ENCODE results near the gene IL1A. TPM values are rescaled to one million over a fixed set of nuclear protein-coding genes. Genes with fewer than 3 reads are reported as not detected.

The IL1A gene
- total and polyA plus RNA-seq, 2 donors (not counting 3 experiments of a cell fraction or from before 2014, with no cell fraction given): 0.29 to 1.4 TPM

DNA sequence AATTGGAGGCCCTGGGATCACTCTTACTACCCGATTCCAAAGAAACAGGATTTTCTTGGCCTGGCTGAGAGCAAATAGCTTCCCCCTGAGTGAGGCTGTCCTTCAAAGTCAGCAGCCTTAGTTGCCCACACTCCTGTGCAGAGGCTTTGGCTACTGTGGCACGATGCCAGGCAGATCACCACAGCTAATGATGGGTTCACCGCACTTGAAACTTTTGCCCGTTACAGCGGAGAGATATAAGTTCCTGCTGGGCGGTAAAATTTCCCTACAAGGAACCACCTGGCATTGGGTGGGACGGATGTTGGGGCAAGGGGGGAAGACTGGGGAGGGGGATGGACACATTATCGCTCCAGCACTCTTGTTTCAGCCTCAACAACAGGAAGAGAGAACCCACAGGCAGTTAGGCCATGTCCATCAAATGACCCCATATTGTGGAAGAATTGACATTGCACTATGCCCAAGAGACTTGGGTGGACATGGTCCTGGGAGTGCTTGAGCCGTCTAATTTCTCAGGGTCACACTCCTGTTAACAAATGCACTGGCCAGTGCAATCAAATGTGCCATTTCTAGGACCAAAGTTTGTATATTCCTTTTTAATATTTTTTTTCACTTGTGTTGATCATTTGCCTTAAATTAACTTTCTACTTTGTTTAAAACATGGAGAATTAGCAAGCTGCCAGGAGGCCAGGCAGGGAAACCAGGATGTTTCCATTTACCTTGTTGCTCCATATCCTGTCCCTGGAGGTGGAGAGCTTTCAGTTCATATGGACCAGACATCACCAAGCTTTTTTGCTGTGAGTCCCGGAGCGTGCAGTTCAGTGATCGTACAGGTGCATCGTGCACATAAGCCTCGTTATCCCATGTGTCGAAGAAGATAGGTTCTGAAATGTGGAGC lies 47.9 kb upstream of the IL1A start:
- TF ChIP-seq MAX (IDR thresholded peaks at IDR 0.05; ENCODE audit: insufficient read depth, insufficient read length): no peak
- no peak for TF ChIP-seq POLR2AphosphoS5 (IDR thresholded peaks at IDR 0.05; ENCODE audit: insufficient read depth, low read depth, low read length)
- no peak for TF ChIP-seq GATA2 (IDR thresholded peaks at IDR 0.05; ENCODE audit: insufficient read depth, insufficient read length, low read depth, low read length)
- Histone ChIP-seq H3K36me3 (ENCODE audit: control insufficient read depth in 2 of 2, extremely low read depth in 1 of 2, insufficient read depth in 2 of 2, low read length in 2 of 2) (no peaks in the 10 kb centered on the region), H3K9me1 (replicated peaks; ENCODE audit: control insufficient read depth, extremely low read depth, insufficient read depth, low read length) (no peaks in the 10 kb centered on the region), H3K79me2 (ENCODE audit: control insufficient read depth, insufficient read depth, low read length) (no peaks in the 10 kb centered on the region), H3K4me2 (ENCODE audit: insufficient read depth, low read length) (peak overlapping the region; percentile 37), H3K4me1 (ENCODE audit: control insufficient read depth, extremely low read depth, insufficient read depth, low read length) (peaks cover 19% of the 10 kb centered on the region), H3K27me3 (ENCODE audit: control insufficient read depth in 2 of 2, insufficient read depth in 2 of 2, low read length in 2 of 2) (peaks cover 0 to 2% of the 10 kb centered on the region in 2 experiments), H3K4me3 (replicated peaks in 1 of 3; ENCODE audit: insufficient read depth in 1 of 3, low read depth in 1 of 3, low read length in 3 of 3) (no peak overlapping the region), H3K27ac (ENCODE audit: insufficient read depth, low read depth, low read length) (peak overlapping the region; percentile 38), H2AFZ (ENCODE audit: low read depth, low read length) (peak overlapping the region; percentile 43), H3K9me3 (replicated peaks; ENCODE audit: control insufficient read depth, insufficient read depth, low read length) (no peaks in the 10 kb centered on the region), H3K9ac (replicated peaks; ENCODE audit: extremely low read depth, insufficient read depth, low read length) (no peak overlapping the region), H4K20me1 (replicated peaks; ENCODE audit: control insufficient read depth, extremely low read depth, insufficient read depth, low read length) (no peaks in the 10 kb centered on the region)
- FAIRE-seq (no peak), DNase-seq (ENCODE audit: low read depth, low spot score) (peak; percentile 14)
- ChIA-PET CTCF (interaction anchor here (2.4 kb wide), 1 partner anchor 53 kb away, joined by 11 read pairs; no protein-coding TSS in a partner anchor), POLR2A (no interaction called here)
- no TSS peak for BruUV-seq (replicated peaks)
- intact Hi-C loops (cut with micrococcal nuclease): loop anchor here (1.0 to 5.0 kb wide), 4 partner anchors 20 to 70 kb away; partner anchors contain the start of gene CKAP2L
- dilution Hi-C loops (cut with MboI; ENCODE audit: extremely low pct_ligation_motif_present, low sequenced_read_pairs): no loop called here

DNA sequence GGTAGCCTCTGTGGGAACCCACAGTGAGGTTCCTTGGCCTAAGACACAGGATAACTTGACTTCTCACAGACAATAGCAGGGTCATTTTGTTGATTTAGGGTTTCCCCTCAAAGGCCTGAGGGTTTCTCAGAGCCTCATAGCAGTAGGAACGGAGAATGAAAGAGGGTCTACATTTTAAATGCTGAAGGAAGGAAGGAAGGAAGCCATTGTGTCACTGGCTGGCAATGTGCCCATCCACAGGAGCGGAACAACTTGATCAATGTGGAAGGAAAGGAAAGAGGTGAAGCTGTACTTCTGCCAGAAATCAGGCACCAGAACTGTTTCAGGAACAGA lies 47.2 kb upstream of the IL1A start:
- no peaks in the 10 kb centered on the region for H3K79me2 ChIP-seq (ENCODE audit: control insufficient read depth, insufficient read depth, low read length)
- peak overlapping the region; percentile 43 for H2AFZ ChIP-seq (ENCODE audit: low read depth, low read length)
- H3K9me1 ChIP-seq (replicated peaks; ENCODE audit: control insufficient read depth, extremely low read depth, insufficient read depth, low read length): no peaks in the 10 kb centered on the region
- H4K20me1 ChIP-seq (replicated peaks; ENCODE audit: control insufficient read depth, extremely low read depth, insufficient read depth, low read length): no peaks in the 10 kb centered on the region
- DNase-seq (ENCODE audit: low read depth, low spot score) (peak; percentile 51), FAIRE-seq (peak; percentile 76)
- no TSS peak for BruUV-seq (replicated peaks)
- peak overlapping the region; percentile 38 for H3K27ac ChIP-seq (ENCODE audit: insufficient read depth, low read depth, low read length)
- CTCF ChIA-PET: interaction anchor here (2.4 kb wide), 1 partner anchor 54 kb away, joined by 11 read pairs; no protein-coding TSS in a partner anchor
- no peaks in the 10 kb centered on the region for H3K9me3 ChIP-seq (replicated peaks; ENCODE audit: control insufficient read depth, insufficient read depth, low read length)
- TF ChIP-seq POLR2AphosphoS5 (IDR thresholded peaks at IDR 0.05; ENCODE audit: insufficient read depth, low read depth, low read length) (peak; percentile 39), POLR2A (IDR thresholded peaks at IDR 0.05; ENCODE audit: low read depth, low read length) (no peak)
- dilution Hi-C loops (cut with MboI; ENCODE audit: extremely low pct_ligation_motif_present, low sequenced_read_pairs): no loop called here
- H3K4me2 ChIP-seq (ENCODE audit: insufficient read depth, low read length): peak overlapping the region; percentile 37
- H3K4me3 ChIP-seq (replicated peaks in 1 of 3; ENCODE audit: insufficient read depth in 1 of 3, low read depth in 1 of 3, low read length in 3 of 3): no peak overlapping the region
- no peaks in the 10 kb centered on the region for H3K36me3 ChIP-seq (ENCODE audit: control insufficient read depth in 2 of 2, extremely low read depth in 1 of 2, insufficient read depth in 2 of 2, low read length in 2 of 2)
- POLR2A ChIA-PET: no interaction called here
- intact Hi-C loops (cut with micrococcal nuclease): loop anchor here (1.0 to 5.0 kb wide), 3 partner anchors 19 to 69 kb away; partner anchors contain the start of gene CKAP2L
- peaks cover 0 to 2% of the 10 kb centered on the region in 2 experiments for H3K27me3 ChIP-seq (ENCODE audit: control insufficient read depth in 2 of 2, insufficient read depth in 2 of 2, low read length in 2 of 2)
- peaks cover 19% of the 10 kb centered on the region for H3K4me1 ChIP-seq (ENCODE audit: control insufficient read depth, extremely low read depth, insufficient read depth, low read length)
- no peak overlapping the region for H3K9ac ChIP-seq (replicated peaks; ENCODE audit: extremely low read depth, insufficient read depth, low read length)

All from endothelial cell of umbilical vein (primary cell).